Ishikawa (cell line): Measurements from ENCODE around the gene DNAL4.

ENCODE experiments used
- CEBPB ChIP-seq: IDR thresholded peaks from 2 replicates; pipeline ENCODE4 v1.6.1; 2012
- CREB1 ChIP-seq: IDR thresholded peaks from 2 replicates; pipeline ENCODE4 v1.6.1; 2012; ENCODE audit warnings: low read depth
- EP300 ChIP-seq: IDR thresholded peaks from 2 replicates; pipeline ENCODE4 v1.6.1; 2012; ENCODE audit warnings: borderline replicate concordance
- FOXM1 ChIP-seq: IDR thresholded peaks from 2 replicates; pipeline ENCODE4 v1.6.1; 2012; ENCODE audit warnings: low read depth, borderline replicate concordance
- MAX ChIP-seq: IDR thresholded peaks from 2 replicates; pipeline ENCODE4 v1.6.1; 2012
- NFIC ChIP-seq: IDR thresholded peaks from 2 replicates; pipeline ENCODE4 v1.6.1; 2012
- RAD21 ChIP-seq: IDR thresholded peaks from 2 replicates; pipeline ENCODE4 v1.6.1; 2012; ENCODE audit warnings: low read depth
- REST ChIP-seq: IDR thresholded peaks from 2 replicates; pipeline ENCODE4 v1.6.1; 2012; ENCODE audit warnings: low read depth, mild to moderate bottlenecking
- TAF1 ChIP-seq: IDR thresholded peaks from 2 replicates; pipeline ENCODE4 v1.6.1; 2012; ENCODE audit warnings: low read depth, mild to moderate bottlenecking
- YY1 ChIP-seq: IDR thresholded peaks from 2 replicates; pipeline ENCODE4 v1.6.1; 2012; ENCODE audit warnings: low read depth

GRCh38 chr22:38781033-38781432, 12.9 kb downstream of the DNAL4 start:
- TF ChIP-seq CEBPB = no peak
- TF ChIP-seq NFIC = no peak
- no peak for TF ChIP-seq EP300
- no peak for TF ChIP-seq TAF1
- TF ChIP-seq RAD21 = no peak
- no peak for TF ChIP-seq FOXM1
- TF ChIP-seq REST = no peak
- no peak for TF ChIP-seq CREB1
- TF ChIP-seq YY1 = no peak
- no peak for TF ChIP-seq MAX
